Lower leg skin (tissue), 3 donors: ENCODE results near the gene CSMD2.

Experiments
- CTCF ChIP-seq, 3 donors: fragments of 450-650 bp; IDR thresholded peaks; one replicate each; pipeline ENCODE4 v1.5.1; 2016; ENCODE audit warnings: antibody characterized with exemption in 3 of 3, mild to moderate bottlenecking in 3 of 3, moderate library complexity in 2 of 3
- POLR2A ChIP-seq, 2 donors: fragments of 450-650 bp; IDR thresholded peaks; one replicate each; pipeline ENCODE4 v1.6.1; 2016 to 2017; ENCODE audit warnings: antibody characterized with exemption in 2 of 2, mild to moderate bottlenecking in 1 of 2, moderate library complexity in 1 of 2

- TF ChIP-seq CTCF (IDR thresholded peaks at IDR 0.05): no peak
- no peak for TF ChIP-seq POLR2A (IDR thresholded peaks at IDR 0.05)
These were observed 34.9 kb upstream of the CSMD2 start for GRCh38 chr1:34199927-34200326.
